D721Med (cell line): ENCODE measurements around the gene PDE4B.

Source experiments
- DNase-seq: peaks from one replicate; pipeline ENCODE4 v3.0.0; 2011; ENCODE audit warnings: low spot score; ENCODE audit not compliant: insufficient read length
- FAIRE-seq: peaks from 2 replicates; lab custom pipeline; 2011; peaks lifted over from hg19 to GRCh38; lab: Jason Lieb, UNC
- TF ChIP-seq, protein P1 (sequence below): IDR thresholded peaks from 2 replicates; pipeline ENCODE4 v1.5.1; 2012; ENCODE audit warnings: mild to moderate bottlenecking, control low read depth; ENCODE audit not compliant: insufficient read depth; ENCODE audit errors: missing control alignments

Gene PDE4B

DNA sequence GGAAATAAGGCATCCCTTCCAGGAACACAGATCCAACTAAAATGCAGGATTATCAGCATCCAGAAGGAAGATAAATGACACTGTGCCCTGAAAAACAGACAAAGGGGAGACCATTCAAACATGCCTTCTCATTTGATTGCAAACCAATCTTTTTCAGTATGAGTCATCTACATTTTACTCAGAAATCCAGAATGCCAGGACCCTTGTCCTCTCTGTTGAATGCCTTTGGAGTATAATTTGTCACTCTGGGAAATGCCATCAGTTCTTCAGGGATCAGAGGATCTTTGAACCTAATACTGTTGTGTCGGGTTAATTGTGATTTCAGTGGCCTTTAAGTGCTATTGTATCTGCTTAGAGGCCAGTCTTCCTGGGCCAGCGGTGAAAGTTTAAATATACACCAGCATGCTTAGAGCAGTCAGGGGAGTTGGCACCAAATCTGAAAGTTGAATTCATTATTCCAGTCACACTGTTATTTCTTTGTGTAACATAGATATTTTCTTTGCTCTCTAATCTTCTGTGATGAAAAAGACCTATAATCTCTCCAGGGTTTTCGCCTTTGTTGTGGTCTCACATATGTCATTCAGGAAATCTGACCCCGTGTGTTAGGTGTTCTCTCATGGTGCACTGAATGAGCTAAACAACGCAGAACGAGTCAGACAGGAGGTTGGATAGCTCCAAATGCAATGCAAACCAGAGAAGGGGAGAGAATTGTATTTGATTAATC is 376.4 kb downstream of the PDE4B start:
- FAIRE-seq (no peak), DNase-seq (no peak)
- TF ChIP-seq, protein P1, sequence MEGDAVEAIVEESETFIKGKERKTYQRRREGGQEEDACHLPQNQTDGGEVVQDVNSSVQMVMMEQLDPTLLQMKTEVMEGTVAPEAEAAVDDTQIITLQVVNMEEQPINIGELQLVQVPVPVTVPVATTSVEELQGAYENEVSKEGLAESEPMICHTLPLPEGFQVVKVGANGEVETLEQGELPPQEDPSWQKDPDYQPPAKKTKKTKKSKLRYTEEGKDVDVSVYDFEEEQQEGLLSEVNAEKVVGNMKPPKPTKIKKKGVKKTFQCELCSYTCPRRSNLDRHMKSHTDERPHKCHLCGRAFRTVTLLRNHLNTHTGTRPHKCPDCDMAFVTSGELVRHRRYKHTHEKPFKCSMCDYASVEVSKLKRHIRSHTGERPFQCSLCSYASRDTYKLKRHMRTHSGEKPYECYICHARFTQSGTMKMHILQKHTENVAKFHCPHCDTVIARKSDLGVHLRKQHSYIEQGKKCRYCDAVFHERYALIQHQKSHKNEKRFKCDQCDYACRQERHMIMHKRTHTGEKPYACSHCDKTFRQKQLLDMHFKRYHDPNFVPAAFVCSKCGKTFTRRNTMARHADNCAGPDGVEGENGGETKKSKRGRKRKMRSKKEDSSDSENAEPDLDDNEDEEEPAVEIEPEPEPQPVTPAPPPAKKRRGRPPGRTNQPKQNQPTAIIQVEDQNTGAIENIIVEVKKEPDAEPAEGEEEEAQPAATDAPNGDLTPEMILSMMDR = no peak

DNA sequence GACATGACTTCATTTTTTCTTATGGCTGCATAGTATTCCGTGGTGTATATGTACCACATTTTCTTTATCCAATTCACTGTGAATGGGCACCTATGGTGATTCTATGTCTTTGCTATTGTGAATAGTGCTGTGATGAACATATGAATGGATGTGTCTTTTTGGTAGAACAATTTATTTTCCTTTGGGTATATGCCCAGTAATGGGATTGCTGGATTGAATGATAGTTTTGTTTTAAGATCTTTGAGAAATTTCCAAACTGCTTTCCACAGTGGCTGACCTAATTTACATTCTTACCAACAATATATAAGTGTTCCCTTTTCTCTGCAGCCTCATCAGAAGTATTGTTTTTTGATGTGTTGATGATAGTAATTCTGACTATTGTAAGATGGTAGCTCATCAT is 379.6 kb downstream of the PDE4B start:
- DNase-seq (no peak), FAIRE-seq (no peak)
- TF ChIP-seq, protein P1 = no peak

DNA sequence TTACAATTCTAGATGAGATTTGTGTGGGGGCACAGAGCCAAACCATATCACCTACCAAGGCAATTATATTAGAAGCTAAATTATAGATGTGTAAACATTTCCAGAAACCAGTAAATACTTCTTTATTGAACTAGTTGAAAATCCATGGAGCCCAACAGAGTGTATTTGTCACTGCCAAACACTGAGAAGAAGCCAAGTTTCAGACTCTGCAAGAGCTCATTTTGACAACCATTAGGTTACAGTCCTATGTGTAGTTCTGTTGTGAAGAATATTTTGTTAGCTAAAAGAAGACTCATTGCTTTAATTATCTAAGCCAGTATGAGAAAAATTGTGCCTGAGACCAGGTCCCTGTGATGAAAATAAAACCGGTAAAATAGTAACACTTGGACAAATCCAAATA is 382.4 kb downstream of the PDE4B start:
- FAIRE-seq = no peak
- no peak for DNase-seq
- TF ChIP-seq, protein P1 = no peak

- FAIRE-seq = no peak
- no peak for DNase-seq
- TF ChIP-seq, protein P1 = no peak
Measured at GRCh38 chr1:66175581-66175980, 382.9 kb downstream of the PDE4B start.

DNA sequence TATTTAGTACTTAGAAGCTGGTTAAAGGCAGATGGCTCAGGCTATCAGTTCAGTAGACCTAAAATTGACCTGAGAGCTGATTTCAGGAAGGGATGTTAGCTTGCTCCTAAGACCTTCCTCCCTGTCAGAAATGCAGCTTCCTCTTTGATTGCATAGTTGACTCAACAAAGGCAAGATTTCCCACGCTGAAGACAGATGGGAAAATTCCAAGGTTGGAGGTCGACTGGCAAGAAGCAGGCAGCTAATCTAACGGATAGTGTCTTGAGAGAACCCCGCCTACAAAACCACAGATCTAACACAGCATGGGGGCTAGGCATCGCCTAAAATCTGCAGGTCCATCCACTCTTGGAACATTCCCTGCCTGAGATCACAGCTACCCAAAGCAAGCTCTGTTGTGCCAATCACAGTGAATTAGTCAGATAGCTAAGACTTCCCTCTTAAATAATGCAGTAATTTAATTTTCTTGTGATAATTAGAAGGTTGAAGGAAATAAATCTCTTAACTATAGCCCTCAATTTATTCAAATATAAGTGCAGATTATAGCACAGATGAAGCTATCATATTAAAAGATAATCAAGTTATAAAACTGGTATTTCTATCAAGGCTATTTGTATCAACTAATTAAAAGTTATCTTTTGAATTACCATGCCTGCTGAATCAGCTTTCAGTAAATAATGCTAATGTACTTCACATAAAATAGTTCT is 383.5 kb downstream of the PDE4B start:
- FAIRE-seq (no peak), DNase-seq (no peak)
- TF ChIP-seq, protein P1 = no peak

DNA sequence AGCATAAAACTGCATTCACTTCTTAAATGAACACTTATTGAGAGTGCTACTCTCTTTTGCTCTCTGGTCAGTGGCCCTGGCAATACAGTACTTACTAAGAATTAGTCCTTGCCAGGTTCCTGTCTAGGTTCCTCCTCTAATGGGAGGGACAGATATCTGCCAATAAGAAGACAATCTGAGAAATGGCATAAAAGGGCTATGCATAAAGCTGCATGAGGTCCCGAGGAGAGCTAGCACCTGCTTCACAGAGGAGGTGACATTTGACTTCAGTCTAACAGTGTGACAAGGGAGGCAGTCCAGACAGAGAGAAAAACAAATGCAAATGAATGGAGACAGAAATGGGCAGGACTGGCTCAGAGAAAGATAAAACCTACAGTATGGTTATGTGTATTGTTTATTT is 384.1 kb downstream of the PDE4B start:
- TF ChIP-seq, protein P1 = no peak
- DNase-seq = no peak
- FAIRE-seq = no peak

DNA sequence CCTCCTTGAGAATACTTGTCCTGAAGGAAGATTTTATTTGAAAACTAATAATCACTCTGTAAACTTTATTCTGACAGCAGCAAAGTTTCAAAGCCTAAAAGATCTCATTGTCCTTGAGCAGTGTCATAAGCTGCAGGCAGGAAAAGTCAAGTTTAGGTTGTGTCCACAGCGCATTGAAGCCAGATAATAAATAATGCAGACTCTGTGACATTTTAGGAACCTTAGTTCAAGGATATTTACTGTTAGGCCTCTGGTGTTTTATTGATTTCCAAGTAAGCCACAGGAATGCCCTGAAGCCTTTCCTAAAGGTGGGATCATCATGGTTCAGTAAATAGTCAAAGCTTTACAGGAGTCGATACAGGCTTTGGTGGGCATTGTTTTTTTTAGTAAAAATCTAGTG is 384.8 kb downstream of the PDE4B start:
- DNase-seq (no peak), FAIRE-seq (no peak)
- TF ChIP-seq, protein P1 = no peak
